GM18907 (cell line): ENCODE data around the gene MBP.
"Not testable (repeated sequence)": the region's sequence is repeated elsewhere in the genome, so short reads cannot be mapped to it uniquely, and the experiment has no call there.

Source experiments
- ATAC-seq: cut with Tn5 transposase; IDR thresholded peaks from one replicate; pipeline ENCODE4 v1.9.1; 2021; ENCODE audit warnings: mild to moderate bottlenecking, moderate library complexity; ENCODE audit not compliant: unreplicated experiment

Gene MBP

DNA sequence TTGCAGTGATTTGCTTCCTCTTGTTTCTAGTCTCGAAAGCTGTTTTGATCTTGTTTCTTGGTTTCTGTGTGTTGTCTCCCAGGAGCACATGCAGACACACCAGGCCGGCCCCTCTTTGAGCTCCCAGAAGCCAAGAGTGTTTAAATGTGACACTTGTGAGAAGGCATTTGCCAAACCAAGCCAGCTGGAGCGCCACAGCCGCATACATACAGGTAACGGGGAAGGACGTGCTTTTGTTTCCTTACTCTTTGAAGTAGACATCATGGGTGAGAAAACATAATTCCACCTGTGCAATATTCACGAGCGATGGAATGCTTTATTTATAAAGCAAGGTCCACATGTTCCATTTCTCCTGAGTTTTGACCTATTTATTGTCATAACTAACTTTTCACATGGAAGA lies 173.0 kb downstream of the MBP start:
- no peak for ATAC-seq

DNA sequence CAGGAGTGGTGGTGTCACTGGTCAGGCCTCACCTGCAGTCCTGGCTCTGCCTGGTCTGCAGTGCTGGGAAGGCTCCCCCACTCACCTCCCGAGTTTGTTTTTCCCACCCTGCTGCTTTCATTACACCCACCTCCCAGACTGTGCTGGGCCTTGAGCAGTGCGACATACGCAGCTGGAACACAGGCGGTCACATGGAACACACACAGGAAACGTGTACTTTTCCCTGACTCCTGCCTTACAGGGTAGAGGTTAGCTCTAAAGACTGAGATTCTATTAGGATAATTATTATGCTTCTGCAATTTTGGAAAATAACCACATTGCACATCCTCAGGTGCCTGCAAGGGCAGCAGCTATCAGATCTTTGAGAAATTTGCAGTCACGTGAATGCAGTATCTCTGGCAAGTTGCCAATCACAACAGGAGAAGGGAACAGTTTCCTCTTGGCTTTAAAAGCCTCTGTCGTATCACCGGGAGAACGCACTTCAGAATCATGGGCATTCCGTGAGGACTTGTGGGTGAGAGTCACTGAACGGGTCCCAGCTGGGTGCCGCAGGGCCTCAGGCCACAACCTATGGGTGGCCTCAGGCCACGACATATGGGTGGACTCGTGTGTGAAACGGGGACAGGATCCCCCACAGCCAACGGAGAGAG lies 173.8 kb downstream of the MBP start:
- ATAC-seq, result no peak

DNA sequence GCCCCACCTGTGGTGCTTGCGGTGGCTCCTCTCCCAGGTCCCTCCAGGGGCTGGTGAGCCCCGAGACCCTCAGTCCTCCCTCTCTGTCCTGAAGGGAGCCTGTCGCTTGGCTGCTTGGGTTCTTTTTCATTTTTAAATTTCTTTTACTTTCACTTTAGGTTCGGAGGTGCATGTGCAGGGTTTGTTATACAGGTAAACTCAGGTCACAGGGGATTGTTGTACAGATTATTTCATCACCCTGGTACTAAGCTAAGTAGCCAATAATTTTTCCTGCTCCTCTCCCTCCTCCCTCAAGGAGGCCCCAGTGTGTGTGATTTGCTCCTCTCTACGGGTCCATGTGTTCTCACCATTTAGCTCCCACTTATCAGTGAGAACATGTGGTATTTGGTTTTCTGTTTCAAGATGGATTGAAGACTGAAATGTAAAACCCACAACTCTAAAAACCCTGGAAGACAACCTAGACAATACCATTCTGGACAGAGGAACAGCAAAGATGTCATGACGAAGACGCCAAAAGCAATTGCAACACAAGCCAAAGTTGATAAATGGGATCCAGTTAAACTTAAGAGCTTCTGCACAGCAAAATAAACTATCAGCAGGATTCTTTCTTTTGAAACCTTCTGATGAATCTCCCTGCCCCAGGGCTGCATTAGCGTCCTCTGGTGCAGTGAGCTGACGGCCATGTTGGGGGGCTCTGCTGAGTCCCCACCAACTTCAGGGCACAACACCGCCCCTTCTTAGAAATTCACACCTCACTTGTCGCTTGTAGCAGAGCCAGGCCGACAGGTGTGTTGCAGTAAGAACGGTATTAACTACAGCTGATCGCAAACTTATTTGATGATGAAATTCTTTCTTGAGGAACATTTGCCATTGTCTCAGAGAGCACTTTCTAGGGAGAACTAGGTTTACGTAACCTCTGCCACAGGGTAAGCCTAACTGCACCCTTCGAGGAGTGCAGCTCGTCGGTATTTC lies 174.9 kb downstream of the MBP start:
- no peak for ATAC-seq

DNA sequence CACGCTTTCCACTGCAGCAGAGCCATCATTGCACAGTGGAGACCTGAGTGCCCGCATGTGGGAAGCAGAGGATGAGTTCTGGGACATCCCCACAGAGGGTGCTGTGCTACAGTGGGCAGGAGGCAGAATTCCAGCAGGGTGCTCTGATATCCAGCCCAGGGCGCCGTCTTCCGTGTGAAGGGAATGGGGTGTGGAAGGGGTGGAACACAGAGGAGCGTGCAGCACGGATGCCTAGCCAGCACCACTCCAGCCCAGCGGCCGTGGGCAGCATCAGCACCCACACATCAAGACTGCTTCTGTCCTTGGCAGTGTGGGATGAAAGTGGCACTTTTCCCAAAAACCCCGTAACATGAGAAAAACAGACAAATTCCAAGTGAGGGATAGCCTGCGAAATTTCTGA lies 175.9 kb downstream of the MBP start:
- ATAC-seq, result no peak

DNA sequence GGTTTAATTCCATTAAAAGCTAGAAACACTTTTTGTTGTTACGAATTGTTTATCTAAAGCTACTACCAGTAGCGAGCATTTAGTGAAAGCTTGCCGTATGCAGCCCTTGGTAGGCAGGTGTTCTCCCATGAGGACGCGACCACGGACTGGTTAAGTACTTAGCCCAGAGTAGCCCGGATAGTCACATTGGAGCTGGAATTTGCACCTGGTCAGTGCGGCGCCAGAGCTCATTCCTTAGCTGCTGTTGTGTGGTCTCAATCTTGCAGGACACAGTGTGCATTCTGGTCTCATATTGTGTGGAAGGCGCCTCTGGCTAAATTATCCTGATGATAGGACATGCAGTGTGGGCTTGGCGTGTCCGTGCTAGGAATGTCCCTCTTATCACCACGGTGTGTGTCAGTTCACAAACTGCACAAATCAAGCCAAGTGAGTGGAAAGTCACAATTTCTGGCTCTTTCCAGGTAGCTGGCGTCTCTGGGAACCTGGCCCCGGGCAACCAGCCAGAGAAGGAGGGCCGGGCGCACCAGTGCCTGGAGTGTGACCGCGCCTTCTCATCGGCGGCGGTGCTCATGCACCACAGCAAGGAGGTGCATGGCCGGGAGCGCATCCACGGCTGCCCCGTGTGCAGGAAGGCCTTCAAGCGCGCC lies 176.9 kb downstream of the MBP start:
- ATAC-seq, result no peak

DNA sequence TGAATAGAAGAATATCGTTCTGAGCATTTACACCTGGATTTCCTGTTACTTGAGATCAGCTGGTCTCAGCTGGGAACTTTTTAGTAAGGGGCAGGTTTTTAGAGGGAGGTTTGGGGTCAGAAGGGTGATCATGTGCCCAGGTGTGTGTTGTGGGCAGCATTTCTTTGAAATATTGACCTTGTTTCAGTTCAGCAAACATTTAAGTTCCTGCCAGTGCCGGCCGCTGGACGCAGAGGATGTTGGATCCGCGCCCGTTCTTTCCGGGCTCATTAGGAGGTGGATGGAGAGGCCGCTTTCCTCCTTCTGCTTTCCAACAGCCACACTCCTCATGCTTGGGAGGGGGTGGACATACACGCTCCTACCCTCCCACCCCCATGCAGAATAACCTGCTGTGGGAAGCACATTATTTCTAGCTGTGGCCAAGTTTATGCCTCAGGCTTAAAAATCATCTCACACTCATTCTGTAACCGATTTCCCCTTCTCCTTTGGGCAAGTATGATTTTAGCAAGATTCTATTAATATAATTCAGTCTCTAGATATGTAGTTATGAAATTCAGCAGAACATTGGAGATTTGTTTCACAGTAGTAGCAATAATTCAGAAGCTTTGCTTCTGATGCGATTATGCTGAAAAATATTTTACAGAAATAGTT lies 178.9 kb downstream of the MBP start:
- ATAC-seq, result no peak

DNA sequence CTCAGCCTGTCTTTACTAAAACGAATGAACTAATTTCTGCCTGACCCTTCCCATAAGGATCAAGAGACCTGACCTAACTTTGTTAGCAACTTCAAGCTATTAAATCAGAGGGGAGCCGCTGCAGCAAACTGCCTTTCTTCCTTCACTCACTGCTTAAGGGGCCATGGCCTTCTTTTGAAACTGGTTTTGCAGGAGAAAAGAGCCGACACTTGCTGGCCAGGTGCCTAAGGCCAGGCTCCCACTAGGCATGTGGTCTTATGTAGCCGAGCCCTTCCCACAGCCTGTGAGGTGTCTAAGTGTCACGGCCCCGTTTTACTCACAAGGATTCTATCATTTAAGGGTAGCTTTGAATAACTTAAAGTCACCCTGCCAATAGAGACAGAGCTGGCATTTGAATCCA lies 179.4 kb downstream of the MBP start:
- ATAC-seq, result no peak

DNA sequence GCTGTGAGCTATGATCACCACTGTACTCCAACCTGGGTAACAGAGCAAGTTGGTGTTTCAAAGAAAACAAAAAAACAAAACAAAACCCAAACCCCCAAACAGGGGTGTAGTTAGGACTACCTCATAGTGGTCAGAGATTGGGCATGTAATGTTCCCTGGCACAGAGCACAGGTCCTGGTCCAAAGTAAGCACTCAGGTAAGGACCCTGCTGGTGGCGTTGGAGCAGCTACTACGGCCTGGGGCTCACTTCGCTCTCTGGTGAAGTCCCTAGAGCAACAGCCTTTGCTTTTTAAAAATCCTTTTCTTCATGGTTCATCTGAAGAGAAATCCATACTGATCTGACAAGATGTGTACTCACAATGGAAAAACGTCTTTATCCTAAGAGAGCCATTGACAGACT lies 179.8 kb downstream of the MBP start:
- ATAC-seq, result no peak

DNA sequence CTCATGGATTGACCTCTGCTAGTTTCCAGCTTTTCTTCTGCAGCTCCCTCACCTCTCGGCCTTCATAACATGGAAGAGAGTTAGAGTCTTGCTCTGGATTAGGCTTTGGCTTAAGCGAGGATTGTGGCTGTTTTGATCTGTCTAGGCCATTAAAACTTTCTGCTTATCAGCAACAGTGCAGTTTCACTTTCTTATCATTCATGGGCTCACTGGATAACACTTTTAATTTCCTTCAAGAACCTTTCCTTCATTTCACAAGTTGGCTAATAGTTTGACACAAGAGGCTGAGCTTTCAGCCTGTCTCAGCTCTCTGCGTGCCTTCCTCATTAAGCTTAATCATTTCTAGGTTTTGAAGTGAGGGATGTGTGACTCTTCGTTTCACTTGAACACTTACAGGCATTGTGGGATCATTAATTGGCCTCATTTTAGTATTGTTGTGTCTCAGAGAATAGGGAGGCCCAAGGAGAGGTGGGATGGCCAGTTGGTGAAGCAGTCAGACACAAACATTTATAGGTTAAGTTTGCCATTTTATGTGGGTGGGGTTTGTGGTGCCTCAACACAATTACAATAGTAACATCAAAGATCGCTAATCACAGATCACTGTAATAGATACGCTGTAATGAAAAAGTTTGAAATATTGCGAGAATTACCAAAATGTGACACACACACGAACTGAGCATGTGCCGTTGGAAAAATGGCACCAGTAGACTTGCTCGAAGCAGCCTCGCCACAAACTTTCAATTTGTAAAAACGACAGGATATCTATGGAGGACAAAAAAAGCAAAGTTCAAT lies 180.9 kb downstream of the MBP start:
- peak; percentile 71 for ATAC-seq

DNA sequence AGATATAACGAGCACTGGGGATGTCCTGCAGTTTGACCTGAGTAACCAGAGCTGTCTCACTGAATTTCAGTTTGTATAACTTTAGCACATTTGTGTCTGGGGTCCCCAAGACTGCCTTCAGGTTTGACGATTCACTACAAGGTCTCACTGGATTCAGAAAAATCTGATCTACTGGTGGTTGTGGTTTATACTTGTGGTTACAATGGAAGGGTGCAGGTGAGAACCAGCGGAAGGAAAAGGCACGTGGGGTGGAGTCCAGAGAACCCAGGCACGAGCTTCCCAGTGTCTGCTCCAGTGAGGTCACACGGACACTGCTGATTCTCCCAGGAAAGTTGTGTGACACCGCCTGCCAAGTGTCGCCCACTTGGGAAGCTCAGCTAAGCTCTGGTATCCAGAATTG lies 184.2 kb downstream of the MBP start:
- ATAC-seq, result no peak

DNA sequence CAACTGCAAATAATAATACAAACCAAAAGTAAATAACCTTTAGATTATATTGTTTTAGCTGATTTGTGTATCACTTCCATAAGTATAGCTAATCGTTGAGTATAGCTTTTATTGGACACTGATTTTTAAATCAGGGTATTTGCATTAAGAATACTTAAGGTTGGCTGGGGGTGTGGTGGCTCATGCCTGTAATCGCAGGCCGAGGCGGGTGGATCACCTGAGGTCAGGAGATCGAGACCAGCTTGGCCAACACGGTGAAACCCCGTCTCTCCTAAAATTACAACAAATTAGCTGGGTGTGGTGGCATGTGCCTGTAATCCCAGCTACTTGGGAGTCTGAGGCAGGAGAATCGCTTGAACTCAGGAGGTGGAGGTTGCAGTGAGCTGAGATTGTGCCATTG lies 188.2 kb downstream of the MBP start:
- not testable (repeated sequence) for ATAC-seq

DNA sequence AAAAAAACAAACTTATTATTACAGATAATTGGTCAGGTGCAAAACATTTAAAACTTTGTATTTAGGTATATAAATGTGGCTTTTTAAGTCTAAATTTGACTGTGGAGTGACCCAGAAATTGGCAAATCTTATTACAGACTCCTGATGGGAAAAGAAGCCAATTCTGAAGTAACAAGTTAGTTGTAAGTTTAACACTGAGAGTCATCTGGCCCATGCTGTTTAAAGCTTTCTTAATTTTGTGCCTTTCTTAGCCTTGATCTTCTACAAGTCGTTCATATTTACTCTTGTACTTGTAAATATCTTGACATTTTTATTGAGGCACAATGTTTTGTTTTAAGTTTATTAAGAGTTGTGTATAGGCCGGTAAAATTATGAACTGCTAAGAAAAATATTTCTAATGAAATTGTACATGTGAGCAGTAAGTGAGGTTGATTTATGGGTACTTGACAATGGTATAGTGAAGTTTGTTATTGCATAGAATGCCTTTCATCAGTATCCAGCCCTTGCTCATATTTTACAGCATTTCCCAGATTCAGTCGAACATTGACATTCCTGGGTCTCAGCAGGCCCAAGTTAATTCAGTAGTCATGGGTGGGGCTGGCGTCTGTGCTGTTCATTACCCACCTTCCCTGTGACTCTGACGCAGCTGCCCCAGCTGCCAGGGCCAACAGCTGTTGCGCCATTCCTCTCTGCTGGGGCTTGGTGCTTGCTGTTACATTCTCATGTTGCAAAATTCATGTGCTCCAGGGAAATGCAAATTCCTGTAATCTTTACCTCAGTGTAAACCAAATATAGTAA lies 188.8 kb downstream of the MBP start:
- ATAC-seq, result no peak

DNA sequence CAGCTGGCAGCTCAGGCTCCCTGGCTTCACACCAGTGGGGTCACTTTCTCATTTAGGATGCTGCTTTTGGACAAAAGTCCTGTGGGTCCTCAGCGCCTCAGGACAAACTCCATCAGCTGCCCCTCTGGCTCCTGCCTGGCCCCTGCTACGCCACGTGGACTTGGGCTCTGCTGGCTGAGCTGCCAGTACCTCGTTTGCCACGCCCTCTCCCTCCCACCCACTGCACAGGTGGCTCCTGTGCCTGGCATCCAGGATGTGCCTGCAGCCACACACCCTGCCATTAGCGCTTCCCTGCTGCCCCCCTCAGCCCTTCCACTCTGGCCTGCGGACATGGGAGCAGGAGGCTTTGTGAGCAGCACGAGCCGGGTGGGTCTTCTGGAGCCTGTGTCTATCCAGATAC lies 191.3 kb downstream of the MBP start:
- ATAC-seq, result no peak

DNA sequence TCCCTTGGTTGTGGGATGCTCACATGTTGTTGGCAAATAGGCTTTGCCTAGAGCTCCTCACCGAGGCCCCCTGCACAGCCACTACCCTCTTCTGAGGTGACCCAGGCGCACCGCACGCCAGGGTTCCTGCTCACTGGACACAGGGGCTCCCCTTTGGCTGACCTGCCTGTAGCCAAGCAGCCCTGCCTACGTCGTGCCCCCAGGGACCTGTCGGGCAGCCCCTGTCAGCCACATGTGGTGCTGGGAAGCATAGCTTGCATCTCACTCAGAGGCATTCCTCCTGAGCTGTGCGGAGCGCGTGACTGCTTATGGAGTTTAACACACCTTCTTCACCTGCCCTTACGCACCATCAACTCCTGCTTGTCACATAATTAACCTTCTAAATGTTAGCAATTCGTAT lies 194.0 kb downstream of the MBP start:
- ATAC-seq, result no peak

DNA sequence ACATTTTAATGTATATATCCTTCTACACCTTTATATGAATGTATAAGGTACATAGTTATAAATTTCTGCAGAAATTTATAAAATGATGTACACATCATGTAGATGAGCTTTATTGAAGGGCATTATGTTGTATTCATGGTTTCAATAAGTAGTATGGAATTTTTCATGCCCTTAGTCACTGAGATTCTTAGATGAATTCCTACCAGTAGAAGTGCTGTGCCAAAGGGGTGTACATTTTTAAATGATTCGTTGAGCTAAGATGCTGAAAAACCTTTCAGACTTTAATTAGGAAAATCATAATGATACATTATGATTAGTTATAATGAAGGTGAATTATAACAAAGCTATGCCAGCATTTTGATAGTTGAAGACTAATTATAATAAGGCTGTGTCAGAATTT lies 195.0 kb downstream of the MBP start:
- ATAC-seq, result no peak

DNA sequence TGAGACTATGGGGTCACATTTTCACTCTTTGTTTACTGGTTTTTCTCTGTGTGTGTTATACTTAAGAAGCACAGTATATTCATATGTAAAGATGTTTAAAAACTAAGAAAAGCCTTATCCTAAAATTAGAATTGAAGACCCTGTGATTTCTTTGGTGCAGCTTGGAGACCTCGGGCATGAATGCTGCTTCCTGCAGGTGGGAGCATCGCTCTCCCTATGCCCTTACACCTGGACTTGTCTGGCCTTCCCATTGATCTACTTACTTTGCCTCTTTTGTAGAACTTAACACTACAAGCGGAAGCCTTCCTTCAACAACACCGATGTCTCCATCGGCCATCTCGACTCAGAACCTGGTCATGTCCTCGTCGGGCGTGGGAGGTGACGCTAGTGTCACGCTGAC lies 195.7 kb downstream of the MBP start:
- no peak for ATAC-seq

DNA sequence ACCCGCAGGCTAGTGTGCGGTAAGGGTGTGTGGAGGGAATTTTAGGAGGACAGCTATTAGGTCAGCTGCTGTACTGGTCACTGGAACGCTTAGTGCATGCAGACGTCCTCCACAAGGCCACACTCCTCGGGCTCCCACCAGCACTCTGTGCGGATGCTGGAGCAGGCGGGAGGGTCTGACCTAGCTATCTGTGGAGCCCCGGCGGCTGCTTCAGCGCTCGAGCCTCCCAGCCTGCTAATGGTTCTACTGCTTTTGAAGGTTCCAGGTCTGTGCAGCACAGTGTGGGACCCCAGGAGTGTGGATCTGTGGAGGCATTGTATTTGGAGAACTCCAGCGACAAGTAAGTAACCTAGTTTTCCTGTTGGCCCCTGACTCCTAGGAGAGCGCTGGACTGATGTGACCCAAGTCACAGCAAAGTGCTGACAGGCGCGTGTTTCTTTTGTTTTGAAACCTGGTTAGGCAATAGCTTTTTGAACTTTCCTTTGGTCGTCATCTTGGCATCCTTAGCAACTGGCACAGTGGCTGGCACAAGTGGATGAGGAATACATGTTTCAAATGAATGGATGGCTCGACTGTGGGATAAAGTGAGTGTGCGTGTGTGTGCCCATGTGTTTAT lies 196.8 kb downstream of the MBP start:
- ATAC-seq, result no peak

DNA sequence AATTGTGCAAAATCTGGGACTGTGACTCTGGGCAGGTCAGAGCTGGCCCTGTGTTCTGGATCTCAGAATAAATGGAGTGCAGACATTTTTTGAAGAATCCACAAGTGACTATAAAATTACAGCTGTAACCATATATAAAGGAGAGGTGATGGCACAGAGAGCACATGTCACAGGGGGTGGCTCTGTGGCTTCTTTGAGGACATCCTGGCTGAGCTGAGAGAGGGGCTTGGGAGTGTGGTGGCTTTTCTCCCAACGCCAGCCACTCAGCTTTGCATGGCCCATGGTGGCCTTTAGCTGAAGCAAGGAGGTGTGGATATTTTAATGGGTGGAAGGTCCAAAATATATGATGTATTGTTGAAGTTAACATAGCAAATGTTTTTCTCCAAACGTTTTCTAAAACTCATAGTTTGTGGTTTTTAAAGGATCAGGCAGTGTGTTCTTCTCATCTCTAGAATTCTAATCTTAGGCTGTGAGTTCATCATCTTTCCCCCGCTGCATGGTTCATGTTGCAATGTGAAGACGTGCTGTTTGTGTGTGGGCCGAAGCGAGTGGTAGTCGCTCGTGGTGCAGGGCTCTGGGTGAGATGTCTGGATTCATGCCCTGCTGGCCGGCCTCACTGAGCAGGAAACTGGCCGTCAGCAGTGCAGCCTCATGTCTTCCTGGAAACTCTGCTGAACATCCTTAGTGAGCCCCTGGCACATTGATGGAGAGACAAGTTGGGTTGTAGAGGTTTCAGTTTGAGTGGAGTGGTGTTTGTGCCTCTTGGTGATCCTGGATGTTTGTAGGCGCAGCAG lies 200.4 kb downstream of the MBP start:
- no peak for ATAC-seq

DNA sequence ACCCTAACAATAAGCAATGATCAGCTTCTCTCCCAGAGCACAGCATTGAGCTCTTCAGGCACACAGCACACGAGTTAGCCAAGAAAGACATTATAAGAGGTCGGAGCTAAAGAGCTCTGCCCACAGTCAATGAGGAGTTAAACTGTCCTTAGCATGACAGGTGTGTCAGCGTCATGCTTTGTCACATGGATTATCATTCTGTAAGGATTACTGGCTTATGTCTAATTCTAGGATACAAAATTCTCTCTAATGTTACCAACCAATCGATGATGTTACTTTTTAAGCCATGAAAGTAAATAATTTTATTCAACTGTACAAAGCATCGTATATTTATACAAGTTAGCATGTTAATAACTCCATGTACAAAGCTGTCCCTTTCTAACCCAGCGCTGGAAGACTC lies 201.4 kb downstream of the MBP start:
- ATAC-seq, result no peak
